PC-9 (cell line): ENCODE measurements around the gene MTIF2. TPM values are rescaled to one million over a fixed set of nuclear protein-coding genes. Genes with fewer than 3 reads are reported as not detected.
A peak's percentile ranks its signal among the peaks of the same experiment; 100 is the strongest.

Source experiments
- Bru-seq: library from RNA; stranded (reverse); fragments of 400-500 nt; gene quantifications from one replicate; lab custom pipeline; 2021; lab: Mats Ljungman, UMichigan
- BruChase-seq, 2 experiments: library from RNA; stranded (reverse); fragments of 400-500 nt; gene quantifications; one replicate each; lab custom pipeline; 2021; lab: Mats Ljungman, UMichigan
- BruUV-seq: library from RNA; stranded (reverse); fragments of 400-500 nt; replicated peaks from 2 replicates; lab custom pipeline; 2021; lab: Mats Ljungman, UMichigan
- CTCF ChIA-PET: fragments of 300-600 bp; sonication (Branson Sonifier 250); formaldehyde crosslinking; loops from one replicate; lab custom pipeline; 2022; ENCODE audit warnings: antibody characterized with exemption; lab: Charles Lee
- POLR2A ChIA-PET: fragments of 300-600 bp; sonication (Branson Sonifier 250); formaldehyde crosslinking; loops from one replicate; lab custom pipeline; 2022; ENCODE audit warnings: antibody characterized with exemption; ENCODE audit not compliant: unreplicated experiment; lab: Charles Lee
- DNase-seq, 2 experiments: peaks; one replicate each; pipeline versions ENCODE4 v3.0.0 to v3.0.0-alpha.2; 2015 to 2022; ENCODE audit warnings: mixed read lengths in 1 of 2
- H2AFZ ChIP-seq: fragments of 200-600 bp; sonication (generic); 2 replicates; pipeline ENCODE4 v1.8.1; 2017; ENCODE audit warnings: antibody characterized with exemption
- H3F3A ChIP-seq: fragments of 200-600 bp; sonication (generic); 2 replicates; pipeline ENCODE4 v1.8.1; 2017; ENCODE audit warnings: antibody characterized with exemption, mild to moderate bottlenecking, low read depth; ENCODE audit not compliant: insufficient read depth
- H3K27ac ChIP-seq: fragments of 200-600 bp; sonication (generic); 2 replicates; pipeline ENCODE4 v1.6.1; 2016; ENCODE audit warnings: mixed run types
- H3K27me3 ChIP-seq: fragments of 200-600 bp; sonication (generic); 2 replicates; pipeline ENCODE4 v1.6.1; 2016; ENCODE audit warnings: low read depth, mixed run types; ENCODE audit not compliant: insufficient read depth
- H3K36me3 ChIP-seq: fragments of 200-600 bp; sonication (generic); 2 replicates; pipeline ENCODE4 v1.6.1; 2016; ENCODE audit warnings: low read depth, mixed run types
- H3K4me1 ChIP-seq: fragments of 200-600 bp; sonication (generic); replicated peaks from 2 replicates; pipeline ENCODE4 v1.6.1; 2016; ENCODE audit warnings: mixed run types; ENCODE audit not compliant: insufficient read depth
- H3K4me2 ChIP-seq: fragments of 200-600 bp; sonication (generic); 2 replicates; pipeline ENCODE4 v1.6.1; 2017; ENCODE audit warnings: mixed run types
- H3K4me3 ChIP-seq: fragments of 200-600 bp; sonication (generic); 2 replicates; pipeline ENCODE4 v1.6.1; 2016; ENCODE audit warnings: mixed run types
- H3K79me2 ChIP-seq: fragments of 200-600 bp; sonication (generic); 2 replicates; pipeline ENCODE4 v1.6.1; 2017; ENCODE audit warnings: low read depth, mixed run types
- H3K9me2 ChIP-seq: fragments of 200-600 bp; sonication (generic); 2 replicates; pipeline ENCODE4 v1.8.1; 2017; ENCODE audit warnings: mild to moderate bottlenecking; ENCODE audit not compliant: insufficient read depth
- H3K9me3 ChIP-seq: fragments of 200-600 bp; sonication (generic); 2 replicates; pipeline ENCODE4 v1.8.1; 2016; ENCODE audit warnings: low read depth; ENCODE audit not compliant: insufficient read depth
- H4K20me1 ChIP-seq: fragments of 200-600 bp; sonication (generic); 2 replicates; pipeline ENCODE4 v1.8.1; 2017; ENCODE audit not compliant: insufficient read depth
- CTCF ChIP-seq: fragments of 200-600 bp; sonication (generic); conservative IDR thresholded peaks from 2 replicates; pipeline ENCODE4 v1.6.1; 2017; ENCODE audit warnings: mixed run types, antibody characterized with exemption, mild to moderate bottlenecking, moderate library complexity
- EZH2 ChIP-seq: fragments of 200-600 bp; sonication (generic); IDR thresholded peaks from 2 replicates; pipeline ENCODE4 v1.8.0; 2017; ENCODE audit warnings: antibody characterized with exemption, low read depth
- intact Hi-C: fragments of 100-400 bp; cut with micrococcal nuclease; formaldehyde crosslinking; loops from one replicate; pipeline ENCODE4 v1.10.0; 2022; ENCODE audit not compliant: unreplicated experiment
- long read RNA-seq: library from polyadenylated mRNA; stranded (forward); transcript quantifications from one replicate; pipeline ENCODE4 v2.0.0, GENCODE V29; 2022
- total RNA-seq: library from RNA; stranded (reverse); gene quantifications from 2 replicates; pipeline ENCODE4 v1.2.3, GENCODE V29; 2021

MTIF2 gene
- total RNA-seq (44.6 and 52.0 TPM in 2 replicates), Bru-seq, nascent RNA (percentile 80 among the genes with signal in this experiment), BruChase-seq, experiment 1, labeled RNA remaining after a 2-hour chase (percentile 76 among the genes with signal in this experiment), BruChase-seq, experiment 2, labeled RNA remaining after a 6-hour chase (percentile 84 among the genes with signal in this experiment)
- long read RNA-seq, transcript MTIF2-201 (16 exons, 2,528 nt) = major isoform, 26 of 155 reads
- long read RNA-seq, partial matches to known transcripts = 106 of 155 reads
- long read RNA-seq, other reads (novel, unspliced or antisense) = 21 of 155 reads

GRCh38 chr2:55268907-55269644, at the start of gene MTIF2:
Gene MTIF2, minus strand, starts transcription at chr2:55269231. Its CDS starts 5,373 bp downstream, at chr2:55263858.
- peaks cover 10% of the 10 kb centered on the region; the same call in 1 of the 2 replicates for H3K36me3 ChIP-seq
- H3K79me2 ChIP-seq = peaks cover 21% of the 10 kb centered on the region
- ChIA-PET POLR2A (interaction anchor here (0.6 kb wide), 1 partner anchor 122 kb away, joined by 5 read pairs; no protein-coding TSS in a partner anchor), CTCF (no interaction called here)
- peak within 1 kb of the TSS; percentile 85 for H3K4me3 ChIP-seq
- H3F3A ChIP-seq = peaks cover 24% of the 10 kb centered on the region
- H4K20me1 ChIP-seq = no peaks in the 10 kb centered on the region
- peak within 1 kb of the TSS; percentile 64 for H3K27ac ChIP-seq
- peak within 1 kb of the TSS; percentile 95 for H2AFZ ChIP-seq
- intact Hi-C loops = loop anchor here (1.0 to 10.0 kb wide), 7 partner anchors 13 to 866 kb away; partner anchors contain the start of genes CFAP36, CLHC1, PPP4R3B and RPS27A
- H3K4me1 ChIP-seq = peaks cover 14% of the 10 kb centered on the region
- H3K27me3 ChIP-seq = no peaks in the 10 kb centered on the region
- peak within 1 kb of the TSS; percentile 92 for H3K4me2 ChIP-seq
- DNase-seq = peak; percentile 93 to 98
- TF ChIP-seq EZH2 (no peak), CTCF (no peak)
- H3K9me3 ChIP-seq = no peaks in the 10 kb centered on the region
- BruUV-seq = TSS peak; percentile 81
- no peaks in the 10 kb centered on the region for H3K9me2 ChIP-seq

- intact Hi-C loops = no loop called here
- Histone ChIP-seq H3K79me2 (no peaks in the 10 kb centered on the region), H3K27me3 (no peaks in the 10 kb centered on the region), H3F3A (no peaks in the 10 kb centered on the region; the same call in 1 of the 2 replicates), H3K9me3 (no peaks in the 10 kb centered on the region; the same call in 1 of the 2 replicates), H4K20me1 (no peaks in the 10 kb centered on the region), H2AFZ (no peak overlapping the region), H3K27ac (no peak overlapping the region), H3K4me2 (no peak overlapping the region), H3K9me2 (no peaks in the 10 kb centered on the region), H3K4me1 (peaks cover 20% of the 10 kb centered on the region), H3K36me3 (no peaks in the 10 kb centered on the region), H3K4me3 (no peak overlapping the region)
- DNase-seq = no peak
- no TSS peak for BruUV-seq
- ChIA-PET POLR2A (interaction anchor here (0.6 kb wide), 1 partner anchor 10 kb away, joined by 3 read pairs; no protein-coding TSS in a partner anchor), CTCF (no interaction called here)
- no peak for TF ChIP-seq CTCF
- TF ChIP-seq EZH2 = no peak
These were observed 46.0 kb upstream of the MTIF2 start for GRCh38 chr2:55314985-55315384.

- H3K27ac ChIP-seq = no peak overlapping the region
- H3F3A ChIP-seq = no peaks in the 10 kb centered on the region; the same call in 1 of the 2 replicates
- H3K4me3 ChIP-seq = no peak overlapping the region
- H3K27me3 ChIP-seq = no peaks in the 10 kb centered on the region
- peaks cover 20% of the 10 kb centered on the region for H3K4me1 ChIP-seq
- no peaks in the 10 kb centered on the region; the same call in 1 of the 2 replicates for H3K9me3 ChIP-seq
- no peaks in the 10 kb centered on the region for H3K36me3 ChIP-seq
- no peak overlapping the region for H2AFZ ChIP-seq
- peak in 1 of 2 experiments; percentile 50 for DNase-seq
- H3K9me2 ChIP-seq = no peaks in the 10 kb centered on the region
- ChIA-PET CTCF (no interaction called here), POLR2A (no interaction called here)
- TF ChIP-seq CTCF = peak; percentile 54
- TF ChIP-seq EZH2 = no peak
- intact Hi-C loops = no loop called here
- H3K79me2 ChIP-seq = no peaks in the 10 kb centered on the region
- H4K20me1 ChIP-seq = no peaks in the 10 kb centered on the region
- H3K4me2 ChIP-seq = peak overlapping the region; percentile 14
- BruUV-seq = no TSS peak
These were observed 42.4 kb upstream of the MTIF2 start for GRCh38 chr2:55311444-55311870.
